ENCODE measurements around the gene AURKAIP1. TPM values are rescaled to one million over a fixed set of nuclear protein-coding genes. Genes with fewer than 3 reads are reported as not detected.

Gene AURKAIP1
- total RNA-seq, 1 donor from 2014 or later, result 51.7 TPM

DNA sequence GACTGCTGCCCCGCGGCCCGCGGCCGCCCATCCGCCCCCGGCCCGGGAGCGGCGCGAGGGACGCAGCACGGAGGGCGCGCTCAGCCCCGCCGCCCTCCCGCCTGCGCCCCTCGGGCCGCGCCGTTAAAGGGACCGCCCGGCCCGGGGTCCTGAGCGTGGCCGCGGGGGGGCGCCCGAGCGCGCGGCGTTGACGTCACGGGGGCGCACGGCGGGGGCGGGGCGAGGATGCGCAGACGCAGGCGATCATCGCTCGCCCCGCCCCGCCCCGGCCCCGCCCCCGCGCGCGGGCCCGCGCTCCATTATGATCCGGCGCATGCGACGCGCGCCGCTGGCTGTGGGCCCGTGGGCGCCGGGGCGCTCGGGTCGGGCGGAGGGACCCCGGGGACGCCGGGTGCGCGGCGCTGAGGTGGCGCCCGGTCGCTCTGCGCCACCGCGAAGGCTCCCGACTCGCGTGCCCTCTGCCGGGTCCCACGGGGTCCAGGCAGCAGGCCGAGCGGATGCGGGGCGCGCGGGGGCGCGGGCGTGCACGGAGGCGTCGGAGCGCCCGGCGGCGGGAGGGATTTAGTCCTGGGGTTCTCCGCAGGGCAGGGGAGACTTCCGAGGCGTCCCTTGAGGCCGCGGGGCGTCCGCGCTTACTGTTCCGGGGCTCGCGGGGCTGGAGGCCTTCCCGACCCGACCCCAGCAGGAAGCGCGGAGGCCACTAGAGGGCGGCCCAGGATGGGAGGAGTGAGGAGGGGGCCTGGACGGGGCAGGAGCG, 25.6 kb downstream of the AURKAIP1 start, which contains the start of gene DVL1:
Gene DVL1, minus strand, starts transcription at position 163 of the 757 bp plus-strand sequence. CDS start 353 bp downstream, outside the sequence.
- peak within 1 kb of the TSS; percentile 94 for H3K27ac ChIP-seq (ENCODE audit: low read depth, low read length)
- H3K4me3 ChIP-seq (ENCODE audit: low read length in 3 of 3), result peak within 1 kb of the TSS; percentile 83 to 89 (median 85)
- peaks cover 59 to 61% (median 61%) of the 10 kb centered on the region in 3 donors for H3K4me1 ChIP-seq (ENCODE audit: control insufficient read depth in 3 of 3, insufficient read depth in 3 of 3, low read length in 3 of 3)
- no peaks in the 10 kb centered on the region for H3K9me3 ChIP-seq (ENCODE audit: control insufficient read depth in 3 of 3, low read length in 3 of 3)
- peak within 1 kb of the TSS; percentile 86 to 96 (median 92) for H3K9ac ChIP-seq (ENCODE audit: low read depth in 1 of 3, low read length in 3 of 3)
- peaks cover 0 to 2% (median 0%) of the 10 kb centered on the region in 3 donors for H3K36me3 ChIP-seq (ENCODE audit: control insufficient read depth in 3 of 3, insufficient read depth in 3 of 3, low read length in 3 of 3)
- H3K27me3 ChIP-seq (ENCODE audit: control insufficient read depth in 3 of 3, insufficient read depth in 3 of 3, low read length in 3 of 3), result peaks cover 0 to 18% (median 13%) of the 10 kb centered on the region in 3 donors

GRCh38 chr1:1348420-1349255, 26.4 kb downstream of the AURKAIP1 start:
- H3K27me3 ChIP-seq (ENCODE audit: control insufficient read depth in 3 of 3, insufficient read depth in 3 of 3, low read length in 3 of 3), result peaks cover 0 to 10% (median 7%) of the 10 kb centered on the region in 3 donors
- H3K27ac ChIP-seq (ENCODE audit: low read depth, low read length), result peak overlapping the region; percentile 94
- peaks cover 64 to 69% (median 66%) of the 10 kb centered on the region in 3 donors for H3K4me1 ChIP-seq (ENCODE audit: control insufficient read depth in 3 of 3, insufficient read depth in 3 of 3, low read length in 3 of 3)

DNA sequence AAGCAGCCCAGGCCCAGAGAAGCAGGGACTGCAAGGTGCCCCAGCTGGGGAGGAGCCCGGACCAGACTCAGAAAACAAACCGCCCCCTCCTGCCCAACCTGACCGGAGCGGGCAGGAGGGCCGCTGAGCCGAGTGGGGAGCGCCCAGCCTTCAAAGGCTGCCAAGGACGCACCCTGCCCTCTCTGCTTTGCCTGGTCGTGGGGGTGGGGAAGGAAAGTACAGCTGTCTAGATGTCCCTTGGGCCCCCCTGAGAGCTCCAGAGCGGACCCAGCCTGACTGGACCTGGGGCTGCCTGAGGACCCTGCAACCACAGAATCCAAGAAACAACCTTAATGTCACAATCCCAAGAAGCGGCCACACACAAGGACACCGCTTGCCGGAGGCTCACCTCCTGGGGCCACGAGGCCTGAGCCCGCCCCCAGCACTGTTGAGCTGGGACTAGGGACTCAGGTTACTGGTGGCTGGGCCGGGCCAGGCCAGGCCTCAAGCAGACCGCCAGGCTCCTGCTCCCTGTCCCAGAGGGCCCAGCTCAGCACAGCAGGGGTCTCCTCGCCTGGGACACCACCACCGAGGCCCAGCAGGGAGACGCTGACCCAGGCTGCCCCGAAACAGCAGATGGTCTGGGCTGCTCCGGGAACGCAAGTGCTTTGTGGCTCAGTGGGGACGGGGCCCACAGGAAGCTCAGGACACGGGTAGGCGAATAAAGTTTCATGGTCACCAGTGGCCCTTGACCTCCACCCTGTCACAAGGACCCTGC, 27.2 kb downstream of the AURKAIP1 start:
- Histone ChIP-seq H3K27me3 (ENCODE audit: control insufficient read depth in 3 of 3, insufficient read depth in 3 of 3, low read length in 3 of 3) (peaks cover 0 to 4% (median 0%) of the 10 kb centered on the region in 3 donors), H3K9ac (ENCODE audit: low read depth in 1 of 3, low read length in 3 of 3) (peak overlapping the region; percentile 86 to 96 (median 92)), H3K9me3 (ENCODE audit: control insufficient read depth in 3 of 3, low read length in 3 of 3) (no peaks in the 10 kb centered on the region), H3K36me3 (ENCODE audit: control insufficient read depth in 3 of 3, insufficient read depth in 3 of 3, low read length in 3 of 3) (peaks cover 0 to 1% (median 0%) of the 10 kb centered on the region in 3 donors), H3K27ac (ENCODE audit: low read depth, low read length) (peak overlapping the region; percentile 94), H3K4me1 (ENCODE audit: control insufficient read depth in 3 of 3, insufficient read depth in 3 of 3, low read length in 3 of 3) (peaks cover 65 to 72% (median 67%) of the 10 kb centered on the region in 3 donors), H3K4me3 (ENCODE audit: low read length in 3 of 3) (peak overlapping the region; percentile 83 to 89 (median 85))

More at GRCh38 chr1:1348420-1349255, 26.4 kb downstream of the AURKAIP1 start:
- Histone ChIP-seq H3K9me3 (ENCODE audit: control insufficient read depth in 3 of 3, low read length in 3 of 3) (no peaks in the 10 kb centered on the region), H3K36me3 (ENCODE audit: control insufficient read depth in 3 of 3, insufficient read depth in 3 of 3, low read length in 3 of 3) (no peaks in the 10 kb centered on the region), H3K4me3 (ENCODE audit: low read length in 3 of 3) (peak overlapping the region; percentile 83 to 89 (median 85)), H3K9ac (ENCODE audit: low read depth in 1 of 3, low read length in 3 of 3) (peak overlapping the region; percentile 86 to 96 (median 92))

GRCh38 chr1:1347026-1347595, 27.9 kb downstream of the AURKAIP1 start:
- no peaks in the 10 kb centered on the region for H3K27me3 ChIP-seq (ENCODE audit: control insufficient read depth in 3 of 3, insufficient read depth in 3 of 3, low read length in 3 of 3)
- H3K27ac ChIP-seq (ENCODE audit: low read depth, low read length), result peak overlapping the region; percentile 94
- H3K36me3 ChIP-seq (ENCODE audit: control insufficient read depth in 3 of 3, insufficient read depth in 3 of 3, low read length in 3 of 3), result peaks cover 0 to 2% (median 0%) of the 10 kb centered on the region in 3 donors
- no peaks in the 10 kb centered on the region for H3K9me3 ChIP-seq (ENCODE audit: control insufficient read depth in 3 of 3, low read length in 3 of 3)
- H3K4me3 ChIP-seq (ENCODE audit: low read length in 3 of 3), result peak overlapping the region; percentile 83 to 89 (median 85)
- peaks cover 61 to 72% (median 64%) of the 10 kb centered on the region in 3 donors for H3K4me1 ChIP-seq (ENCODE audit: control insufficient read depth in 3 of 3, insufficient read depth in 3 of 3, low read length in 3 of 3)
- H3K9ac ChIP-seq (ENCODE audit: low read depth in 1 of 3, low read length in 3 of 3), result peak overlapping the region; percentile 86 to 96 (median 92)

GRCh38 chr1:1346501-1346890, 28.5 kb downstream of the AURKAIP1 start:
- H3K27me3 ChIP-seq (ENCODE audit: control insufficient read depth in 3 of 3, insufficient read depth in 3 of 3, low read length in 3 of 3), result no peaks in the 10 kb centered on the region
- peaks cover 55 to 72% (median 59%) of the 10 kb centered on the region in 3 donors for H3K4me1 ChIP-seq (ENCODE audit: control insufficient read depth in 3 of 3, insufficient read depth in 3 of 3, low read length in 3 of 3)
- H3K9ac ChIP-seq (ENCODE audit: low read depth in 1 of 3, low read length in 3 of 3), result peak overlapping the region; percentile 86 to 96 (median 92)
- H3K36me3 ChIP-seq (ENCODE audit: control insufficient read depth in 3 of 3, insufficient read depth in 3 of 3, low read length in 3 of 3), result peaks cover 4 to 6% (median 5%) of the 10 kb centered on the region in 3 donors
- H3K4me3 ChIP-seq (ENCODE audit: low read length in 3 of 3), result peak overlapping the region; percentile 48 to 89 (median 83)
- H3K27ac ChIP-seq (ENCODE audit: low read depth, low read length), result peak overlapping the region; percentile 94
- H3K9me3 ChIP-seq (ENCODE audit: control insufficient read depth in 3 of 3, low read length in 3 of 3), result no peaks in the 10 kb centered on the region

- Histone ChIP-seq H3K27me3 (ENCODE audit: control insufficient read depth in 3 of 3, insufficient read depth in 3 of 3, low read length in 3 of 3) (no peaks in the 10 kb centered on the region), H3K27ac (ENCODE audit: low read depth, low read length) (peak overlapping the region; percentile 94), H3K9me3 (ENCODE audit: control insufficient read depth in 3 of 3, low read length in 3 of 3) (no peaks in the 10 kb centered on the region), H3K4me1 (ENCODE audit: control insufficient read depth in 3 of 3, insufficient read depth in 3 of 3, low read length in 3 of 3) (peaks cover 55 to 75% (median 57%) of the 10 kb centered on the region in 3 donors), H3K36me3 (ENCODE audit: control insufficient read depth in 3 of 3, insufficient read depth in 3 of 3, low read length in 3 of 3) (peaks cover 9 to 12% (median 11%) of the 10 kb centered on the region in 3 donors), H3K4me3 (ENCODE audit: low read length in 3 of 3) (peak overlapping the region; percentile 48 to 89 (median 83)), H3K9ac (ENCODE audit: low read depth in 1 of 3, low read length in 3 of 3) (peak overlapping the region; percentile 86 to 96 (median 92))
Observed at GRCh38 chr1:1345860-1346500, 29.0 kb downstream of the AURKAIP1 start.

GRCh38 chr1:1345384-1345783, 29.6 kb downstream of the AURKAIP1 start:
- no peaks in the 10 kb centered on the region for H3K9me3 ChIP-seq (ENCODE audit: control insufficient read depth in 3 of 3, low read length in 3 of 3)
- peak overlapping the region; percentile 94 for H3K27ac ChIP-seq (ENCODE audit: low read depth, low read length)
- H3K4me1 ChIP-seq (ENCODE audit: control insufficient read depth in 3 of 3, insufficient read depth in 3 of 3, low read length in 3 of 3), result peaks cover 55 to 77% (median 57%) of the 10 kb centered on the region in 3 donors
- H3K4me3 ChIP-seq (ENCODE audit: low read length in 3 of 3), result peak overlapping the region; percentile 48 to 89 (median 83)
- peak overlapping the region; percentile 65 to 96 (median 86) for H3K9ac ChIP-seq (ENCODE audit: low read depth in 1 of 3, low read length in 3 of 3)
- no peaks in the 10 kb centered on the region for H3K27me3 ChIP-seq (ENCODE audit: control insufficient read depth in 3 of 3, insufficient read depth in 3 of 3, low read length in 3 of 3)
- peaks cover 15 to 17% (median 16%) of the 10 kb centered on the region in 3 donors for H3K36me3 ChIP-seq (ENCODE audit: control insufficient read depth in 3 of 3, insufficient read depth in 3 of 3, low read length in 3 of 3)

DNA sequence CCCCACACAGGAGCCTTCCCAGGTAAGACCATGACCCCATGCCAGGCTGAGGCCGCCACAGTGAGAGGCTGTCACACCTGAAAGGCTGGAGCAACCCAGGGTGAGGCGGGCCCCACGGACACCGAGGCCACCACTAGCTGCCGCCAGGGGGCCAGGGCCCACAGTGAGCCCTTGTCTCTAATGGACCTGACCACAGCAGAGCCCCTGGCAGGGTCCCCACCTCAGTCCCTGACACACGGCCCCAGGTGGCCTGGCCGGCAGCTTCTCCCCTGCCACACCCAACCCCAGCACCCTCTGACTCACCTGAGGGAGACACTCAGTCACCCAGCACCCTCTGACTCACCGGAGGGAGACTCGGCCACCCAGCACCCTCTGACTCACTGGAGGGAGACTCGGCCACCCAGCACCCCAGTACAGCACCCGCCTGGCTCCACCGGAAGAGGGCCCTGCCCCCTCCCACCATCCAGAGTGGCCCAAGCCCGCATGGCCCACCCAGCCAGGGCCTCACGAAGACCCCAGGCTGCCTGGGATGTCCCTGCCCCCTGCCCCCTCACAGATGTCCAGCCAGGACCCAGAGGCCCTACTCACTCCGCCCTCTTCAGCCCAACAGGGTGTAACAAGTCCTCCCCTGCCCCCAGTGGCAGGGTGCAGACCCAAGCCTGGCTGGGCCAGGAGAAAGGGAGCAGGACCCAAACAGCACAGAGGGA, 30.2 kb downstream of the AURKAIP1 start:
- peak overlapping the region; percentile 77 to 96 (median 86) for H3K9ac ChIP-seq (ENCODE audit: low read depth in 1 of 3, low read length in 3 of 3)
- H3K4me3 ChIP-seq (ENCODE audit: low read length in 3 of 3), result peak overlapping the region; percentile 48 to 72 (median 58)
- H3K27ac ChIP-seq (ENCODE audit: low read depth, low read length), result peak overlapping the region; percentile 94
- peaks cover 55 to 77% (median 57%) of the 10 kb centered on the region in 3 donors for H3K4me1 ChIP-seq (ENCODE audit: control insufficient read depth in 3 of 3, insufficient read depth in 3 of 3, low read length in 3 of 3)
- H3K27me3 ChIP-seq (ENCODE audit: control insufficient read depth in 3 of 3, insufficient read depth in 3 of 3, low read length in 3 of 3), result no peaks in the 10 kb centered on the region
- H3K36me3 ChIP-seq (ENCODE audit: control insufficient read depth in 3 of 3, insufficient read depth in 3 of 3, low read length in 3 of 3), result peaks cover 18 to 23% (median 20%) of the 10 kb centered on the region in 3 donors
- H3K9me3 ChIP-seq (ENCODE audit: control insufficient read depth in 3 of 3, low read length in 3 of 3), result no peaks in the 10 kb centered on the region
